Activated CD8-positive, alpha-beta memory T cell treated with anti-CD3 and anti-CD28 coated beads, Interleukin-2, amount 50 U/mL, for 4 hours (primary cell): ENCODE measurements around the gene FAR2.
"Not testable (repeated sequence)": the region's sequence is repeated elsewhere in the genome, so short reads cannot be mapped to it uniquely, and the experiment has no call there.

Source experiments
- DNase-seq: peaks from one replicate; pipeline ENCODE4 v3.0.0-alpha.2; 2020

FAR2 gene

GRCh38 chr12:29343022-29343799 is 194.1 kb downstream of the FAR2 start:
- no peak for DNase-seq

- no peak for DNase-seq
These were observed 197.8 kb downstream of the FAR2 start for GRCh38 chr12:29346769-29347421.

DNA sequence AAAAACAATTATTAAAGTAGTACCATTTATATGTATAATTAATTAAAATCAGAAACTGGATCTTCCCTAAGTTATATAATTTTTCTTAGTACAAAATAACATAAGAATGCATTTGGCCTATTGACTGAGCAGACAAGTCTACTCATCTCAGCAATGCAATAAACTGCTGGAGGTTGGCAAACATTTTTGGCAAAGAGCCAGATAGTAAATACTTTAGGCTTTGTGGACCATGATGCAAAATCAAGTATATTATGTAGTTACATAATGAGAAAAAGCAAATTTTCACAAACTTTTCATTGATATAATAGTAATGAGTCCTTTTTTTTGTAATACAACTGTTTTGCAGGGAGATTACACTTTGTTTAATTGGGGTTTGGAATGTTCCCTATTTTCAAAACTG is 201.0 kb downstream of the FAR2 start:
- no peak for DNase-seq

GRCh38 chr12:29354954-29355353 is 205.9 kb downstream of the FAR2 start:
- DNase-seq: no peak

GRCh38 chr12:29365091-29365490 is 216.0 kb downstream of the FAR2 start:
- DNase-seq: no peak

- no peak for DNase-seq
These were observed 224.9 kb downstream of the FAR2 start for GRCh38 chr12:29374012-29374411.

GRCh38 chr12:29374913-29375312 is 225.8 kb downstream of the FAR2 start:
- DNase-seq: no peak

GRCh38 chr12:29376118-29376517 is 227.0 kb downstream of the FAR2 start:
- no peak for DNase-seq

GRCh38 chr12:29380536-29381523 is 231.8 kb downstream of the FAR2 start, which contains the start of gene ERGIC2:
Gene ERGIC2, minus strand, starts transcription at chr12:29381172. Its CDS starts 9,539 bp downstream, at chr12:29371633.
- DNase-seq: peak; percentile 87

- DNase-seq: no peak
These were observed 233.2 kb downstream of the FAR2 start for GRCh38 chr12:29382251-29382650.

- not testable (repeated sequence) for DNase-seq
These were observed 236.1 kb downstream of the FAR2 start for GRCh38 chr12:29385194-29385593.
